Measurements from ENCODE around the gene DKK3.

The DKK3 gene

GRCh38 chr11:12029738-12030363 is 21.4 kb upstream of the DKK3 start:
- peak; percentile 9 for DNase-seq

- no peak for DNase-seq
Measured at GRCh38 chr11:12029119-12029518, 20.7 kb upstream of the DKK3 start.

GRCh38 chr11:12028303-12028702 is 19.9 kb upstream of the DKK3 start:
- no peak for DNase-seq

- DNase-seq = no peak
Measured at GRCh38 chr11:12026331-12027211, 18.1 kb upstream of the DKK3 start.

GRCh38 chr11:12024254-12024926 is 16.0 kb upstream of the DKK3 start:
- no peak for DNase-seq

GRCh38 chr11:12023015-12023414 is 14.6 kb upstream of the DKK3 start:
- no peak for DNase-seq

GRCh38 chr11:12020546-12020945 is 12.1 kb upstream of the DKK3 start:
- no peak for DNase-seq

- DNase-seq = no peak
Measured at GRCh38 chr11:12019866-12020416, 11.5 kb upstream of the DKK3 start.

- DNase-seq = no peak
Measured at GRCh38 chr11:12019337-12019736, 10.9 kb upstream of the DKK3 start.

- DNase-seq = no peak
Measured at GRCh38 chr11:12017865-12018453, 9.5 kb upstream of the DKK3 start.

GRCh38 chr11:12017243-12017678 is 8.8 kb upstream of the DKK3 start:
- DNase-seq = no peak

GRCh38 chr11:12016246-12016645 is 7.8 kb upstream of the DKK3 start:
- DNase-seq = no peak

GRCh38 chr11:12015486-12015885 is 7.1 kb upstream of the DKK3 start:
- no peak for DNase-seq

- no peak for DNase-seq
Measured at GRCh38 chr11:12013781-12014180, 5.4 kb upstream of the DKK3 start.

- no peak for DNase-seq
Measured at GRCh38 chr11:12009617-12010321, 1.3 kb upstream of the DKK3 start.

- DNase-seq = peak; percentile 52
Measured at GRCh38 chr11:12008790-12009616, 577 bp upstream of the DKK3 start.

GRCh38 chr11:12007230-12007593 is 1.2 kb downstream of the DKK3 start:
- DNase-seq = no peak

- no peak for DNase-seq
Measured at GRCh38 chr11:12006552-12007229, 1.7 kb downstream of the DKK3 start.

- DNase-seq = no peak
Measured at GRCh38 chr11:12005476-12005875, 3.0 kb downstream of the DKK3 start.

GRCh38 chr11:12005061-12005460 is 3.4 kb downstream of the DKK3 start:
- DNase-seq = no peak

- no peak for DNase-seq
Measured at GRCh38 chr11:12003815-12004214, 4.6 kb downstream of the DKK3 start.

Data from T1000 (cell line).